ENCODE data around the gene CLEC4F.
A peak's percentile ranks its signal among the peaks of the same experiment; 100 is the strongest.

CLEC4F gene

GRCh38 chr2:70785137-70785911 is 35.1 kb downstream of the CLEC4F start:
- TF ChIP-seq, protein P1, sequence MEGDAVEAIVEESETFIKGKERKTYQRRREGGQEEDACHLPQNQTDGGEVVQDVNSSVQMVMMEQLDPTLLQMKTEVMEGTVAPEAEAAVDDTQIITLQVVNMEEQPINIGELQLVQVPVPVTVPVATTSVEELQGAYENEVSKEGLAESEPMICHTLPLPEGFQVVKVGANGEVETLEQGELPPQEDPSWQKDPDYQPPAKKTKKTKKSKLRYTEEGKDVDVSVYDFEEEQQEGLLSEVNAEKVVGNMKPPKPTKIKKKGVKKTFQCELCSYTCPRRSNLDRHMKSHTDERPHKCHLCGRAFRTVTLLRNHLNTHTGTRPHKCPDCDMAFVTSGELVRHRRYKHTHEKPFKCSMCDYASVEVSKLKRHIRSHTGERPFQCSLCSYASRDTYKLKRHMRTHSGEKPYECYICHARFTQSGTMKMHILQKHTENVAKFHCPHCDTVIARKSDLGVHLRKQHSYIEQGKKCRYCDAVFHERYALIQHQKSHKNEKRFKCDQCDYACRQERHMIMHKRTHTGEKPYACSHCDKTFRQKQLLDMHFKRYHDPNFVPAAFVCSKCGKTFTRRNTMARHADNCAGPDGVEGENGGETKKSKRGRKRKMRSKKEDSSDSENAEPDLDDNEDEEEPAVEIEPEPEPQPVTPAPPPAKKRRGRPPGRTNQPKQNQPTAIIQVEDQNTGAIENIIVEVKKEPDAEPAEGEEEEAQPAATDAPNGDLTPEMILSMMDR (conservative IDR thresholded peaks at IDR 0.05; ENCODE audit: low read length) = peak; percentile 72
- peak; percentile 54 for DNase-seq (ENCODE audit: low read depth)
- H3K4me3 ChIP-seq (ENCODE audit: low read length) = no peak overlapping the region

GRCh38 chr2:70784320-70784719 is 36.1 kb downstream of the CLEC4F start:
- DNase-seq (ENCODE audit: low read depth) = no peak
- TF ChIP-seq, protein P1 (conservative IDR thresholded peaks at IDR 0.05; ENCODE audit: low read length) = no peak
- no peak overlapping the region for H3K4me3 ChIP-seq (ENCODE audit: low read length)

GRCh38 chr2:70779911-70780545 is 40.4 kb downstream of the CLEC4F start:
- H3K4me3 ChIP-seq (ENCODE audit: low read length) = no peak overlapping the region
- TF ChIP-seq, protein P1 (conservative IDR thresholded peaks at IDR 0.05; ENCODE audit: low read length) = no peak
- DNase-seq (ENCODE audit: low read depth) = peak; percentile 81

DNA sequence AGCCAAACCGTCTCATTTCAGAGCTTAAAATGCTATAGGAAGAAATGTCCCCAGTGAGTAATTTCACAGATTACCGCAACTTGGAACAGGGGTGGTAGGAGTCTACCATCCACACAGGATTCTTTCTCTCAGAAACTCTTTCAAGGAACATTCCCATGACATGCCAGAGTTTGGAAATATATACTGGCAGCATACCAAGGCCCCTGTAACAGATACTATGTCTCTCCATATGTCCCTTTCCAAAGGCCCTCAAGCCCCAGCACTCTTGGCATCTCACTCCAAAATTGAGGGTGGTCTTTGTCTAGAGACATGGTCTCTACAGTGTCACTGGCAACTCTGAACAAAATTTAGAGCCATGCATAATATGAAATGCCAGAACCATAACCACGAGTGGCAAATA is 40.9 kb downstream of the CLEC4F start:
- DNase-seq (ENCODE audit: low read depth) = peak; percentile 39
- TF ChIP-seq, protein P1 (conservative IDR thresholded peaks at IDR 0.05; ENCODE audit: low read length) = no peak
- H3K4me3 ChIP-seq (ENCODE audit: low read length) = no peak overlapping the region

- H3K4me3 ChIP-seq (ENCODE audit: low read length) = no peak overlapping the region
These were observed 41.7 kb downstream of the CLEC4F start for GRCh38 chr2:70778676-70779075.

GRCh38 chr2:70777450-70777849 is 42.9 kb downstream of the CLEC4F start:
- TF ChIP-seq, protein P1 (conservative IDR thresholded peaks at IDR 0.05; ENCODE audit: low read length) = no peak
- no peak overlapping the region for H3K4me3 ChIP-seq (ENCODE audit: low read length)
- no peak for DNase-seq (ENCODE audit: low read depth)

More at GRCh38 chr2:70778676-70779075, 41.7 kb downstream of the CLEC4F start:
- no peak for DNase-seq (ENCODE audit: low read depth)
- TF ChIP-seq, protein P1 (conservative IDR thresholded peaks at IDR 0.05; ENCODE audit: low read length) = no peak

GRCh38 chr2:70776266-70776665 is 44.1 kb downstream of the CLEC4F start:
- TF ChIP-seq, protein P1 (conservative IDR thresholded peaks at IDR 0.05; ENCODE audit: low read length) = no peak
- no peak for DNase-seq (ENCODE audit: low read depth)

More at GRCh38 chr2:70776266-70776665, 44.1 kb downstream of the CLEC4F start:
- H3K4me3 ChIP-seq (ENCODE audit: low read length) = no peak overlapping the region
